Left hindlimb (tissue), 1 donor: ENCODE results near the gene GYG2.
"Not testable (repeated sequence)": the region's sequence is repeated elsewhere in the genome, so short reads cannot be mapped to it uniquely, and the experiment has no call there.

ENCODE experiments used
- DNase-seq: peaks from one replicate; pipeline ENCODE4 v3.0.0-alpha.2; 2018

The GYG2 gene

DNA sequence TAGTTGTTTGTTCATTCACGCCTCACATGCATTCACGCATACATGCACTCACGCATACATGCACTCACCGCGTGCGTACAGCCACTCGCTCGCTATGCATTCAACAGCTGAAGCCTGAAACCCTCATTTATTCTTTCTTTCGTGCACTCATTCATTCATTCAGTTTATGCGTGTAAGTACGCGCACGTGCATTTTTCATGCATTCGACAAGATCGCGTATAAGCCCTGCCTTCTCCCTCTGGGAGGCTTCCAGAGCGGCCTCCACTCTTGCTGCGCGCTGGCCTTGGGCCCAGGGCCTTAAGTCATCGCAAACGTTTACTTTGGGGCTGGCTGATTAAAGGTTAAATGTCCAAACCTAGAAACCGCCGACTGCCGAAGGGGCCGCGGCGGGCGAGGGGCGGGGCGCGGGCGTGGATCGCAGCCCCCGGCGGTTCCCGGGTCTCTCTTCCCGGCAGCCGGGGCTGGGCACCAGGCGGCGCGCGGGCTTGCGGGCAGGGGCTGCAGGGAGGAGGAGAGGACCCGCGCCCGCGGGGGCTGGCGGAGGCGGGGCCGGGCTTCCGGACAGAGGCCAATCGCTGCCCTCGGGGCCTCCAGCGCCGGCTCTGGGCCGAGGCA is at the start of gene GYG2:
TSS of gene GYG2 (plus strand) at position 587 of the 615 bp plus-strand sequence. CDS start 1,259 bp downstream, outside the sequence.
- peak; percentile 58 for DNase-seq

- not testable (repeated sequence) for DNase-seq
Measured at GRCh38 chrX:2780472-2781225, 48.1 kb upstream of the GYG2 start.

GRCh38 chrX:2781226-2781571 is 47.5 kb upstream of the GYG2 start:
- no peak for DNase-seq

DNA sequence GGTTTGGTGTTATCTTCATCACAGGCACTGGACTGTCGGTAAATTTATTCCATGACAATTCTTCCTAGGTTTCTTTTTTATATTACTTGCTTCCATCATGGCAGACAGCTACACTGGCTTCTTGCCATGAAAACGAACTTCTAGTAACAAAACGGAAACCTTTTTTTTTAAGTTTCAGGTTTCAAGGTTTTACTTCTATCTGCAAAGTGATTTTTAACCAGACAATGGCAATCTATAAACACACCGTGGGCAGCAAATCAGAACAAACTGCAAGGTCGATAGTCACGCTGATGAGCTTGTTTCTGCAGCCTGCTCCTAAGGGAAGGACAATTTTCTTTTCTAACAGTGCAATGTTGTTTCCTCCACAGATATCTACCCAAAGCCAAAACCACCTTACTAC is 47.0 kb upstream of the GYG2 start:
- DNase-seq, result no peak

GRCh38 chrX:2782171-2782570 is 46.6 kb upstream of the GYG2 start:
- DNase-seq, result no peak

DNA sequence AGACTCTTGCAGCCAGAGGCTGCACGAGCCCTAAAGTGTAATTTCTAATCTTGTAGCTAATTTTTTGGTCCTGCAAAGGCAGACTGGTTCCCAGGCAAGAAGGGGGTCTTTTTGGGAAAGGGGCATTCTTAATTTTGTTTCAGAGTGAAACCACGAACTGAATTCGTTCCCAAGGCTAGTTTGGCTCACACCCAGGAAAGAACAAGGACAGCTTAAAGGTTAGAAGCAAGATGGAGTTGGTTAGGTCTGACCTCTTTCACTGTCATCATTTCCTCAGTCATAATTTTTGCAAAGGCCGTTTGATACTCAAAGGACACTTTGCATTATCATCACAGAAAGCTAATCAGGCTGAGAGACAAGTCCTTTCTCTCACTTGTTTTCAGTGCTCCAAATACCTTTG is 46.0 kb upstream of the GYG2 start:
- DNase-seq, result no peak

DNA sequence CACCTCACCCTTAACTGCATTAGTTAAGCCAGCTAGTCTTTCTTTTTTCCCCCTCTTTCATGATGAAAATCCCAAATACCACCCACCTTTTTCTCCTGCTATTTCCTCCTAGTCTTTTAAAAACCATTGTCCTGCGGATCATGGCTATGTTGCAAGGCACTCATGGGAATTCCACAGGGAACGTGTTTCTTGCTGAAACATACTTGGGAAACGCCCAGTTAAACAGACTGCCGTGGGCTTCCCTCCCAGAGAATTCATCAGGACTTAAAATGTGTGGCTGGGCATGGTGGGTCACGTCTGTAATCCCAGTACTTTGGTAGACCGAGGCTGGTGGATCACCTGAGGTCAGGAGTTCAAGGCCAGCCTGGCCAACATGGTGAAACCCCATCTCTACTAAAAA is 44.7 kb upstream of the GYG2 start:
- no peak for DNase-seq

- DNase-seq, result no peak
Measured at GRCh38 chrX:2785538-2785937, 43.2 kb upstream of the GYG2 start.

- no peak for DNase-seq
Measured at GRCh38 chrX:2788980-2789379, 39.8 kb upstream of the GYG2 start.

- no peak for DNase-seq
Measured at GRCh38 chrX:2789569-2789968, 39.2 kb upstream of the GYG2 start.

GRCh38 chrX:2793752-2794151 is 35.0 kb upstream of the GYG2 start:
- no peak for DNase-seq

- DNase-seq, result no peak
Measured at GRCh38 chrX:2794336-2794735, 34.4 kb upstream of the GYG2 start.

GRCh38 chrX:2796808-2797207 is 31.9 kb upstream of the GYG2 start:
- not testable (repeated sequence) for DNase-seq

DNA sequence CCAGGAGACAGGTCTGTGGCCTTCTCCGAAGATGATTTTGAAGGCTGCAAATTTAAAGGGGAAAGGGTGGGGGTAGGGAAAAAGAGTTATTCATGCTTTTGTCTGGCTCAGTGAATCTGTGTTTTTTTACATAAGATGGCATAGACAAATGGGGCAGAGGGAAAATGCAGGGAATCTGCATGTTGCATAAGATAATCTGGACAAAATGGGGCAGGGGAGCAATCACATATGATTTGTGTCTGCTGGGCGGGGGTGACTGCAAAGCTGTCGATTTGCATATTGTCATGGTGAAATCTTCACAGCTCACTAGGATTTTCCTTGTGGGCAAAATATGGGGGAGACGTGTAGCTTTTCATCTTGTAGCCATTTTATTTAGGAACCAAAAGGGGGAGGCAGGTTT is 29.4 kb upstream of the GYG2 start:
- DNase-seq, result no peak

DNA sequence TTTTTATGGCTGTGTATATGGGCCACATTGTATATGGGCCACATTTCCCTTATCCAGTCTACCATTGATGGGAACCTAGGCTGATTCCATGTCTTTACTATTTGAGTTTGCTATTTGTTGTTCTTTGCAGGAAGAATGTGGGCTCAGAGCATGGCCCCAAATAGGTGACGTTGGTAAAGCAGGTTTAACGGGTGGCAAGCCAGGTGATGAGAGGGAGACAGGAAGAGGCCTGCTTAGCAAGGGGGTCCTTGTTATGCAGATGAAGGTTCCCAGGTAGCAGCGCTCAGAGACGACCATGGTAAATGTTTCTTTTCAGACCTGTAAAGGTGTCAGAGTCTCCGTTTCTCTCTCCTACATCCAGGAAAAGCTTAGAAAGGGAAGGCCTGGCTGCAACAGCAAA is 28.8 kb upstream of the GYG2 start:
- DNase-seq, result not testable (repeated sequence)

- DNase-seq, result no peak
Measured at GRCh38 chrX:2801223-2801622, 27.5 kb upstream of the GYG2 start.

DNA sequence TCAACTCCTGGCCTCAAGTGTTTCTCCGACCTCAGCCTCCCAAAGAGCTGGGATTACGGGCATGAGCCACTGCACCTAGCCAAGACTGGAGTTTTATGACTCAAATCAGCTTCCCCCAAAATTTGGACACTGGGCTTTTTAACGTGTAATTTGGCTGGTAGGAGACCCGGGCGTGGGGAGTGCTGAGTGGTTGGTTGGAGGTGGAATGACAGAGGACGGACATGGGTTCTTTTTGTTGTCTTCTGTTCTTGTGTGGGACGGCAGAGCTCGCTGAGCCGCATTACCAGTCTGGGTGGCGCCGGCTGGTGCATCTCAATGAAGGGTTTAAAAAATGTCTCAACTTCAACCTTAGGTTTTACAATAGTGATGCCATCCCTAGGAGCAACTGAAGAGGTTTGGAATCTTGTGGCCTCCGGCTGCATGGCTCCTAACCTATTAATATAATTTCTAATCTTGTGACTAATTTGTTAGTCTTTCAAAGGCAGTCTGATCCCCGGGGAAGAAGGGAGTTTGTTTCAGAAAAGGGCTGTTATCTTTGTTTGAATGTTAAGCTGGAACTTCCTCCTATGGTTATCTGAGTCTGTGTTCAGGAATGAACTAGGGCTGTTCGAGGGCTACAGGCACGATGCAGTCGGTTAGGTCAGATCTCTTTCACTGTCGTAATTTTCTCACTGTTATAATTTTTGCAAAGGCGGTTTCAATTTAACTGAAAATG is 26.2 kb upstream of the GYG2 start:
- DNase-seq, result not testable (repeated sequence)

DNA sequence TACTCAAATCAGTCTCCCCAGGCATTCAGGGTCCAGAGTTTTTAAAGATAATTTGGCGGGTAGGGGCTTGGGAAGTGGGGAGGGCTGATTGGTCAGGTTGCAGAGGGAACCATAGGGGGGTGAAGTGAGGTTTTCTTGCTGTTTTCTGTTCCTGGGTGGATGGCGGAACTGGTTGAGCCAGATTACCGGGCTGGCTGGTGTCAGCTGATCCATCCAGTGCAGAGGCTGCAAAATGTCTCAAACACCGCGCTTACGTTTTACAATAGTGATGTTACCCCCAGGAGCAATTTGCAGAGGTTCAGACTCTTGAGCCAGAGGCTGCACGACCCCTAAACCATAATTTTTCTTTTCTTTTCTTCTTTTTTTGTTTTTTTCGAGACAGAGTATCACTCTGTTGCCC is 25.2 kb upstream of the GYG2 start:
- DNase-seq, result not testable (repeated sequence)

DNA sequence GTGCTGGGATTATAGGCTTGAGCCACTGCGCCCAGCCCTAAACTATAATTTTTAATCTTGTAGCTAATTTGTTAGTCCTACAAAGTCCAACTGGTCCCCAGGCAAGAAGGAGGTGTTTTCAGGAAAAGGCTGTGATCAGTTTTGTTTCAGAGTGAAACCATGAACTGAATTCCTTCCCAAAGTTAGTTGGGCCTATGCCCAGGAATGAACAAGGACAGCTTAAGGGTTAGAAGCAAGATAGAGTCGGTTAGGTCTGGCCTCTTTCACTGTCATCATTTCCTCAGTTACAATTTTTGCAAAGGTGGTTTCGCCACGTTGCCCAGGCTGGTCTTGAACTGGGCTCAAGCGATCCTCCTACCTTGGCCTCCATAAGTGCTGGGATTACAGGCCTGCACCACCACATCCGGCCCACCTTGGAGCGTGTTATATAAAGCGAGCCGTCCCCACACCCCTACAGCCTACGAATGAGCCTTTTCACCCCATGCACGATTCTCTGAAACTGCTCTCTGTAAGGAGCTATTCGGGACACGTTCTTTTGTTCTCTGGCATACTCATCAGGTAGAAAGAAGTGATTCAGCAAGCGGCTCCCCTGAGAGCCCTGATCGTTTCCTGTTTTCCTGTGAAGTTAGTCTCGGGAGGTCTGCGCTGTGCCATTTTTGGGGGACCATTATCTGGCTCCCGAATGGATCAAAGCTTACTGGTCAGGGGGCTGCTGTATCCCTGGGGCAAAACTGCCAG is 24.5 kb upstream of the GYG2 start:
- DNase-seq, result not testable (repeated sequence)

GRCh38 chrX:2804858-2805257 is 23.9 kb upstream of the GYG2 start:
- DNase-seq, result peak; percentile 43

- no peak for DNase-seq
Measured at GRCh38 chrX:2811271-2811670, 17.5 kb upstream of the GYG2 start.

DNA sequence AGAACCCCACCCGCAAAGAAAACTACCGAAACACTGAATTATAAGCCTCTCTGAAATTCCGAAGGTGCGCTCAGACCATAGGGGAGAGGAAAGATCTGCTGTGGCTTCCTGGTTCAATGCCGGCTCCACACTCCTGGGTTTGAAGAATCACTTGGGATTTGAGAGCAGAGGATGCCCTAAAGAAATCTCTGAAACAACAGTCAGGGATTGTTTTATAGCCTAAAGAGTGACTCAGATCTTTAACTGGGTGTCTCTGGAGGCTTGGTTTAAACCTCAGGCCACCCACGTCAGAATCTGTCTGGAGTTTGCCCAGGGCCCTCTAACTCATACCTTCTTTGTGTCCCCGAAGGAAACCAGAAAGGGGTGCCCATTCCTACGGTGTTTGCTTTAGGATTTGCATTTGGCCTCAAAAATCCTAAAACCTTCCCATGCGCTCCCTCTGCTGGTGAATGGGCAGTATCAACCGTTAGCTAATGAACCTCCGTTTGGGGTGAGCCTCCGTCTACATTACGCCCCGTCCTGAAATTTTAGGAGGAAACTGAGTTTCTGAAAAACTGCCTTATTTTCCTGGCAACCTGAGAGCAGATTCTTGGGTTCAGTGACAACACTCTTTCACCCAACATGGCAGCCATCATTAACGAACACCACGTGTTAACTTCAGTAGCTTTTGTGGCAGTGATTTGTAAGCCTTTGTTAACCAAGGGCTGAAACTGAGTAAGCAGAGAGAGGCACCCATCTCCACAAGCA is 16.4 kb upstream of the GYG2 start:
- DNase-seq, result peak; percentile 38

- no peak for DNase-seq
Measured at GRCh38 chrX:2817036-2817435, 11.7 kb upstream of the GYG2 start.
